ENCODE measurements around the gene HIVEP3. TPM values are rescaled to one million over a fixed set of nuclear protein-coding genes. Genes with fewer than 3 reads are reported as not detected.
A peak's percentile ranks its signal among the peaks of the same experiment; 100 is the strongest.

HIVEP3 gene
- total RNA-seq, 1 donor from 2014 or later: 2.0 TPM

DNA sequence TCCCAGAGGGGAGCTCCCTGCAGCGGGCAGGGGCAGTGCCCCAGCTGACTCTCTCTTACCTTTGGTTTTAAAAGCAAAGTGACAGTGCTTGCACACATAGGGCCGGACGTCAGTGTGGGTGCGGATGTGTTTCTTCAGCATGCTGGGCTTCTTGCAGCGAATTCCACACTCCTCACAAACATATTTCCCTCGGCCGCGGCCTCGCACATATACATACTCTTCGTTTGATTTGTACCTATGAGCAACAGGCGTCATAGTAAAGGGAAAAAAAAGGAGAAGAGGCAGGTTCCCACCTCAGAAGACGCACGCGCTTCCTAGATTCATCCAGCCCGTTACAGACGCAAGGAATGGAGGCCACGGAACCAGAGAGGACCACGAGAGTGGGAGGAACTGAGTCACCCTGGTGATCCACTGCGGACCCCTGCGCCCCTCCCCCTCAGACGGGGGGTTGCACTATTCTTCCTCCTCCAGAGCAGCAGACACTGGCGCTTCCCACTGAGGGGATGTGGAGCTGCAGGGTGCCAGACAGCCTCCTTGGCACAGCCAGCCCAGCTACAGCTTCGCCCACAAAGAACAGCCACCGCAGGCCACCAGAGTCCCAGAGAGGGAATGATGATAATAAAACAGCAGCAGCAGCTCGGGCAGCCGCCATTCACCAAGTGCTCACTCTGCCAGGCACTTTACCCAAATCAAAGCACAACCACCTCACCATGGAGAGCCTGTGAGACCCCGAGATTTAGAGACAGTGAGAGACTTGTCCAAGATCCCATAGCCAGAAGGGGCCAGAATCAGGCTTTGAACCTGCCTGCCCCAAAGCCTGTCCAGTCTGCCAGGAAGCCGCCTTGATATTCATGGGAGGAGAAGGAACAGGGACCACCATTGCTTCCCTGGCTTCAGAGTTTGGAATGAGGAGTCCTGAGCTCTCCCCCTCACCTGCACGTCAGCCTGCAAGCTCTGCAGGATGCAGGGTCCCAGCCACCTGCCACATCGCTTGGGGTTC is 393.7 kb downstream of the HIVEP3 start:
- no peak for DNase-seq (ENCODE audit: low read depth)

DNA sequence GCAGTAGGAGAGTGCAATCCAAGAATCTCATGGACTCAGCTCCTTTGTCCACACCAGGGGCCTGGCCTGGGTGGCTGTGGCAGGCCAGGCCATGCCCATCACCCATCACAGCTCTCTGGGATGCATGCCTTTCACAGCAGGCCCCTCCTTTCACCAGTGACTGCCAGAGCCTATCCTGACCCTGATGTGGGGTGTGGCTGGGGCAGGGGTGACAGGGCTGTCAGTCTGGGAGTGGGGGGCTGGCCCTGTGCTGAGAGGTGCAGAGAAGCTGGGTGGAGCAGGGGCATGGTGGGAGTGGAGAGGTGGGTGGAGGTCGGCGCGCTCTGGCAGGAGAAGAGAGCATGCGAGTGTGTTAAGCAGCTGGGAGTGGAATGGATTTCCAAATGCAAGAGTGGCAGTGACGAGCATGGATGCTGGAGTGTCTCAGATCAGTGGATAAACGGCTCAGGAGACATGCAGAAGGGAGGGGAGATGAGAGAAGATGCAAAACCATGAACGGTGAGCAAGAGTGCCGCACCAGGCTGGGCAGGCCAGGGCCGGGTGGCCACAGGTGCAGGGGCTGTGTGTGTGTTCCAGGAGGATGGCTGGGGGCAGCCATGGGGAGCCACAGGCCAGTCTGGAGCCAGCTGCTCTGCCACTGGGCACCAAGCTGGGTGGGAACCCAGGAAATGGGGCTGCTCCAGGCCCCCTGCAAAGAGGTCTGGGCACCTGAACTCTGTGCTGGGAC is 394.6 kb downstream of the HIVEP3 start:
- DNase-seq (ENCODE audit: low read depth): no peak

DNA sequence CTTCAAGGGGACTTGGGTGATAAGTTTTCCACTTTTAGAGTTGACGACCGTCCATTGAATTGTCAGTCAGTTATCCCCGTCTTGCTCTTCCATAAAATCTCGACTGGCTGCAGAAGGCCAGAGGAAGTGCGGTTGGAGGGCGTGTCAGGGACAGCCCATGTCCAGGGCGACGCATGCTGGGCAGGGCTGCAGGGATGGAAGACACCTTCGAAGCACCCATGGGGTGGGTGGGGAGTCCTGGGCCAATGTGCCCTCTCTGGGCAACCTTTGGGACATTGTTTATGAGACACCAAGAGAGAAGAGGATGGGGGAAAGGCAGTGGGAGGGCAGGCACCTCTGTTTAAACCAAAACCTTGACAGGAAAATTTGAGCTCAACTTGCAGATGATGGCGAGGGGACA is 395.7 kb downstream of the HIVEP3 start:
- no peak for DNase-seq (ENCODE audit: low read depth)

DNA sequence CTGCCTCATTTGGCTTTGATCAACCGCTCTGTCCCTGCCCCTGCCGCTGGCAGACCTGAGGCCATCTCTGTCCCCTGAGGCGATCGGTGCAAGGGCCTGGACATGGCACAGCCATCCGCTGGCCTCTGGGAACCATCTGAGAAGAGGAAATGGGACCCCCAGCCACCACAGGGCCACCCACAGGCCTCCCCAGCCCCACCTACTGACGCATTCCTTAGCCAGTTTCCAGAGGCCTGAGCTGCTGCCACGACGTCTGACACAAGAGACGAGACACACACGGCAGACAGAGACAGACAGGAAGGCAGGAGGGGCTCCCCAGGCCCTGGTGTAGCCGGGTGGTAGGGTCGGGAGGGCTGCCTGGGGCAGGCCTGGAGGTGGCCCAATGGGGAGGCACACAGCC is 397.0 kb downstream of the HIVEP3 start:
- DNase-seq (ENCODE audit: low read depth): no peak

DNA sequence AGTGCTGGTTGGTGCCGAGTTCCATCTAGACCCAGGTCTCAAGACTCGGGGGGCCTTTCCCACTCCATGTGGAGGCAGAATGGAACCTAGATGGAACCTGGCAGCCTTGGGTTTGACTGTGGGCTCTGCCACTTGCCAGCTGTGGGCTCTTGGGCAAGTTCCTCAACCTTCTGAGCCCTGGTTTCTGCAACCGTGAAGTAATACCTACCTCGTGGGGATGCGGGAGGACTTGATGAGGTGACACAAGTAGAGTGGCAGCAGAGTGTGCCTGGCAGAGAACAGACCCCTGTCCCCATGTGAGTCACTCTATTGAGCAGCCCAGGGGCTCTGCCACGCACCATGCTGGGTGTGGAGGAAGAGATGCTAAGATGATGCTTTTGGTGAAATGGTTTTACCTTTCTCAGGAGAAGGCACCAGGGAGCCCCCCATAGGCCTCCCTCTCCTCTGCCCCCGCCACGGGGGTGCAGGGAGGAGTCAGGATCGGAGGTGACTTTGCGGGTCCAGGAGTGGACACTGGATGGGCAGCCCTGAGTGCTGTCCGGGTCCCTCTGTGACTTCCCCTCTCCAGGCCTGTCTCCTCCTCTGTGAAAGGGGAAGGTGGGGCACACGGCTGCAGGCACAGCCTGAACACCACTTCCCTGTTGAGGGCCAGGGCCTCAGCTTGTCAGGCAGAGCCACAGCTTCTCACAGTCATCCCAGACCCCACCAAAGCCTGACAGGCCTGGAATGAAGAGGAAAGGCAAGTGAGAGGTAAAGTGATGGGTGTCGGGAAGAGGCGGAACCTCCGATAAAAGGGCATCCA is 397.6 kb downstream of the HIVEP3 start:
- DNase-seq (ENCODE audit: low read depth): no peak

DNA sequence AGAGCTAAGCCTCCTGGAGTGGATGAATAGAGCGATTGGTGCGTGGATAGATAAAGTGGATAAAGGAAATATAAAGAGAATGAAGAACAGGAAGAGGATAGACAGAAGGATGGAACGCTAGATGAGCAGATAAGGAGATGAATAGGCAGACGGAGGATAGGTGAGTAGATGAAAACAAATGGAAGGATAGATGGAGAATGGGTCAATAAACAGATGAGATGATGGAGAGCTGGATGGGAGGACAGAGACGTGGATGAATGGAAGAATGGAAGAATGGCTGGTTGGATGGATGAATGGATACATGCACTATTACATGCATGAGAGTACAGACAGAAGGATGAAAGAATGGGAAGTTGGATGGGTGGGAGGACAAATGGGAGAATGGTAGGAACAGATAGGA is 399.1 kb downstream of the HIVEP3 start:
- no peak for DNase-seq (ENCODE audit: low read depth)

DNA sequence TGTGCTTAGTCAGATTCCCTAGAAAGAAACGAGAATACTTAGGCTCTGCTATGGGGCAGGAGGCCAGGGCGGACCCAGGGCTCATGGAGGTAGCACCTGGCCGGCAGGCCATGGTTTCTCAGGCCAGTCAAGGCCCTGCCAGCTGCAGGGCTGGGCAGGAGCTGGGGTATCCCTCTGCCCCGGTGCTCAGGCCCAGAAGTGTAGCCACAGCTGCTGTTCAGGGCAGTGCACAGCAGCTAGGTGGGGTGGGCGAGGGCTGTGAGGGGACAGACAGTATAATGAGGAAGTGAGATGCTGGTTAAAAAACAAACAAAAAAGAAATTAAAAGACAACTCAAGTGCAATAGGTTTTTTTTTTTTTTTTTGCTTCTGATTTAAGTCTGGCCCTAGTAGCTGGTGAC is 400.3 kb downstream of the HIVEP3 start:
- no peak for DNase-seq (ENCODE audit: low read depth)

DNA sequence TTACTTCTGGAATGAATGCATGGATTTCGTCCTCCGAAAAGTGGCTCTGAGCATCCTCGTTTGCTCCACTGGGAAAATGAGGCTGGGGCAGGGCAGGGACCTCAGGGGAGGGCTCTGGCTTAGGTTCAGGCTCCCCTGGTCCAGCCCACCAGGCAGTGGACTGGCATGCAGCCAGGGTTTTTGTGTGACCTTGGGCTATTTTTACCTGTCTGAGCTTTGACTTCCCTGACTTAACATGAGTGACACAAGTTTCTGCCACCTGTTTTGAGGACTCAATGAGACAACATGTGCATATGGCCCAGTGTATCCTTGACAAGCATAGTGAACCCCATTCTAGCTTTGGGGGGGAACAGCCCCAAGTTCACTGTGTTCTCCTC is 401.7 kb downstream of the HIVEP3 start:
- DNase-seq (ENCODE audit: low read depth): peak; percentile 85

DNA sequence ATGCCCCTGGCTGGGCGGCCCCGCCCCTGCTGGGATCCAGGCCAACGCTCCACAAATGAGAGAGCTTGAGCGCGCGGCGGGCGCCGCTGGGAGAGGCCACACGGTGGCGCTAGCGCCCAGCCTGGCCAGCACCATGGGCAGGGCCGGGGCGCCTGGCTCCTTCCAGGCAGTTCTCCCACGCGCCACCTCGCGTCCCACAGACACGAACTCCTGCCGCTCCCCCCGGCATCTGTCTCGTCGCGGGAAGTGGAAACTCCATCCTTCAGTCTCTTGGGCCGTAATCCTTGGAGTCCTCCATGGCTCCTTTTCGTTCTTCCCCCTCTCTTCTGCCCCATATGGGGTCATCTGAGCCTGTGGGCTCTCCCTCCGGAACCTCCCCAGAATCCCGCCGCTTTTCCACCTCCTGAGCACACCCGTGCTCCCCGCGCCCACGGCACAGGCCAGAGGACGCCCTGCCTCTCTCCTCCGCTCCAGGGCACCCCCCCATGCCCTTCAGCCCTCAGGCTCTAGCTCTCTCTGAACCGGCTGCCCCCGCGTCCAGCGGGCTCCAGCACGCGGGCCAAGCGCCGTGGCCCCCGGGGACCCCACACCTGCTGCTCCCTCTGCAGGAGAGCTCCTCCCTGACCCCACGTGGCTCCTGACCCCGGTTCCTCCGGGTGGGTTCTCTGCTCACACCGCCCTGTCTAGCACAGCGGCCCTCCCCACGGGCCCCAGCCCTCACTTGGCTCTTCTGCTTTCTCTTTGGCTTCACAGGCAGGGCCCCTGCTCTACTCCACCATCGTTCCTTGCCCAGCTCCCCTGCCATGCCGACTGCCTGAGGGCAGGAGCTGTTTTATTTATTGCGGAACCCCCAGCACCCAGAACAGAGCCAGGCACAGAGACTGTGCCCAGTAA is 402.3 kb downstream of the HIVEP3 start:
- DNase-seq (ENCODE audit: low read depth): peak; percentile 89

DNA sequence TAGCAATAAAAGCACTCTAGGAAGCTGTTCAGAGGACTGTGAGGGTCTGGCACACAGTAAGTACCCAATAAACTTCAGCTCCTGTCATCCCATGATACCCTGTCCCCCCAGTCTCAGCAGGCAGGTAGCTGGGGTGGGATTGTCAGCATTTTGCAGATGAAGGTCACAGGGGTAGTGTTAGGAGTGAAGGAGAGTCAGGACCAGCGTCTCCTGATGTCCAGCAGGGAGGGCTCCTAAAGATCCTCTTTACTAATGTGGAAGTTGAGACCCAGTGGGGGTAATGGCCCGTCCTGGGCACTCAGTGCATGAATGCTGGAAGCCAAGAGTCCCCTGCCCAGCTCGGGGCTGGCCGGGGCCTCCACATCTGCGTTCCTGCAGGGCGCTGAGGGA is 402.9 kb downstream of the HIVEP3 start:
- DNase-seq (ENCODE audit: low read depth): no peak

DNA sequence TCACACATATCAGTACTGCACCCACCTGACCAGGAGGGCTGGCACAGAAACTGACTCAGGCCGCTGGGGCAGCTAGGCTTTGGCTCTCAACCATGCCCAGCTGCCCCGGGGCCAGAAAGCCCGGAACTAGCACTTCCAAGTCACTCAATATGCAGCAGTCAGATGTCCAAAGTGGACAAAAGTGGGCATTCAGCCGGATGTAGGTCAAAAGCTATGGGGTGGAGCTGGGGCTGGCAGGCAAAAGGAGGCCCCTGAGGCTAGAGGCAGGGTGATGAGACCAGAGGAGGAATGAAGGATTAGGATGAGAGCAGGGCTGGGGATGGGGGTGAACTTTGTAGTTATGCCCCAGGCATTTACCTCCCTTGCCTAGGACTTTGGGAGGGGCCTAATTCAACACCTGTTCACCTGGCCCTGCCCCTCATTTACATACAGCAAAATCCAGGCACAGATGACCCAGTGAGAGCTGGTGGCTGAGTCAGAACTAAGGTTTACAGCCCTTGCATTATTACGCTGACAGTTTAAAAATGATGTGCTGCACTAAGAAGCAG is 403.5 kb downstream of the HIVEP3 start:
- DNase-seq (ENCODE audit: low read depth): no peak

DNA sequence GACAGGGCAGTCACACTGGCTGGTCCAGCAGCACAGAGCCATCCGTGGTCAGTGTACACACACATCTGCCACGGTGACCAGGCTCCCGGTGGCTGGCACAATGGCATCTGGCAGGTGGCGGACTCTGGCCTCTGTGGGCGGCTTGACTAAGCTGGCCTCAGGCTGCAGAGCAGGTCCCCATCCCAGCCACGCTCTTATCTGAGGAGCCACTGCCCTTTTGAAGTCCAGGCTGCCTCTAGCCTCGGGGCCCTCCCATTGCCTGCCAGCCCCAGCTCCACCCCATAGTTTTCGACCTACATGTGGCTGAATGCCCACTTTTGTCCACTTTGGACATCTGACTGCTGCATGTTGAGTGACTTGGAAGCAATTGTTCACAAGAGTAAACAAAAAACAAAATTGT is 404.3 kb downstream of the HIVEP3 start:
- peak; percentile 88 for DNase-seq (ENCODE audit: low read depth)

DNA sequence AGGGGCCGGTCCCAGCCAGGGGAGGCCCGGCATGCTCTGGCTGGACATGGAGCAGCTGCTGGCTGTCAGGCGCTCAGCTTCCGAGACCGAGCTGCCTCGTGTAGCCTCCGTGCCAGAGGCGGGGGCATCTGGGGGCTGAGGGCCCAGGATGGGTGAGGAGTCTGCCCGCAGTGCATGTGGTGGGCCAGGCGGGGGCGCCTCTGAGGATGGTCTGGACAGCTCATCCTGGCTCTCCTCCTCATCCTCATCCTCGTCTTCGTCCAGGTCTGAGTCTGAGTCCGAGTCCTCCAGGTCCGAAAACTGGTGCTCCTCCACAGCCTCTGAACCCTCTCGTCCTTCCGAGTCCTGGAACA is 405.4 kb downstream of the HIVEP3 start:
- DNase-seq (ENCODE audit: low read depth): no peak

DNA sequence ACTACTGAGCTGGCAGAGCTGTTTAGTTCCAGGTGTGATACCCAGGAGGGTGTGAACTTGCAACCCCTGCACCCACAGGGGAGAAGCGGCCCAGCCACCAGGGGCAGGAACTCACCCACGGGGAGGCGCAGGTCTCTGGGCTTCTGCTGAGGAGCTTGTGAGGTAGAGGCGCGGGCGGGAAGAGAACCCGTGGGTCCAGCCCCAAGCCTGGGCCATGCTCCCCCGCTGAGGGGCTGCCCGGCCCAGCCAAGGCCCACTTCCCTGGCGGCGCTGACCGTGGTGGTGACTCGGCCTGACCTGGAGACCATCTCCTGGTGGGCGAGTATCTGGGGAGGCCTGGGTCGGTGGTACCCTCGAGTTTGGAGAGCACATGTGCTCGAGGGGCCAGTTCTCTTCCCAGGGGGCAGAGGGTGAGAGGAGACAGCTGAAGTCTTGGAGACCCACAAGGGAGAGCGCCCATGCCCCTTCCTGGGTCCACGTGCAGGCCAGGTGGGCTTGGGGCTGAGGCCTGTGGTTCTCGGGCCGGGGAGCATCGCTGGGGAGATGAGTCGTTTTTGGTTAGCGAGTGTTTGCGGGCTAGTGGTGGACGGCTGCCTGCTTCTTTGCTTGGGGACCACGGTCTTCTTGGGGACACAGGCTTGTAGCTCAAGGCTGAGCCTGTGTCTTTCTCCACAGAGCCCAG is 405.9 kb downstream of the HIVEP3 start:
- DNase-seq (ENCODE audit: low read depth): no peak

DNA sequence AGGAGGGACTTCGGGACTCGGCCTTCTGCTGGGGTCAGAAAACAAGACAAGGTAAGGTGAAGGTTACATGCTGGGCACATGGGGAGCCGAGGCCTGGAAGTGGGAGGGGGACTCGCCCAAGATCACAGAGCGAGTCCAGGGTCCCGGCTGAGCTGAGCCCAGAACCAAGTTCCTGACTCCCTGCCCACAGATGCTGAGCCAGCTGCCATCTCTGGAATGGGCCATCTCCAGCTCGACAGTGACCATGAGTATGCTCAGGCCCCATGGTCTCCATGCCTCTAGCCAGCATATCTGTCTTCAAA is 407.5 kb downstream of the HIVEP3 start:
- DNase-seq (ENCODE audit: low read depth): no peak

DNA sequence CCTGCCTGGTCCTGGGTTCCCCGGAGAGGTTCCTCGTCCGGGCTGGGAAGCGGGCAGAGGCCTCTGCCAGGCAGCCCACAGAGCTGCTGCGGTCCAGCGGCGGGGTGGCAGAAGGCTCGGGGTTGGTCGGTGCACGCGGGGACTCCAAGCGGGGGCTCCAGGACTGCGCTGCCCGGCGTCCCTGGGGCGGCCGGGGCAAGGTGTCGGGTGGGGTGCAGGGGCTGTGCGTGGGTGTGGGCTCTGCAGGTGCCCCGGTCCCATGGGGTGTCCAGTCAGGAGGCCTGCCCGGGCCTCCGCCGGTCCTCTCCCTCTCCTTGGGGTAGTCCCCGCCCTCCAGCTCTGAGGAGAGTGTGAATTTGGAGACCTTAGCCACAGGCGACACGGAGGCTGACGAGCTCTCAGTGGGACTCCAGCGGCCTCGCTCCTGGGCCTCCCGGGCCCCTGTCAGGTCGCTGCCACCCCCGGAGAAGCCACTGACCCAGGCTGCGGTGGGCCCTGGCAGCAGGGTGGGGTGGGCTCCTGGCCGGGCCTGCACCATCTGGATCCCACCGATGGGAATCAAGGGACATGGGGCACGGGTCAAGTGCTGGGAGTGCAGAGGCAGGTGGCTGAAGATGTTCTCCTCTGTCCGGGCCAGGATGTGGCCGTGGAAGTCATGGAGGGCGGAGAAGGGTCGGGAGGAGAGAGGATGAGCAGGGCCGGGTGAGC is 408.0 kb downstream of the HIVEP3 start:
- no peak for DNase-seq (ENCODE audit: low read depth)

DNA sequence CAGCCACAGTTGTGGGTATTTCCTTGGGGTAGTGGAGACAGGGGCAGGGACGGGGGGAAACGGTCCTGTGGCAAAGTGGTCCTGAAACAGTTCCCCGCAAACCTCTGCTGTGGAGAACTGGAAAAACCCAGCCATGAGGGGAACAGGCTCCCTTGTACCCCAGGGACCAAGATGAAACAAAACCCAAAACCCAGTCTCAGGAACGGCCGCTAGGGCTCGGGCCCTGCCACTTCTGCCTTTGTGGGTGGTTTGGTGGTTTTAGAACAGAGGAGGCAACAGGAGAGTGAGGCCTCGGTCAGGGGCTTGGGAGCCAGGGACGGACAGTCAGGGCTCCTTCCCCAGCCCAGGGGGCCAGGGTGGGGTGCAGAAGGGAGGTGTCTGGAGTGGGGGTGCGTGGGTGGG is 409.5 kb downstream of the HIVEP3 start:
- DNase-seq (ENCODE audit: low read depth): no peak

DNA sequence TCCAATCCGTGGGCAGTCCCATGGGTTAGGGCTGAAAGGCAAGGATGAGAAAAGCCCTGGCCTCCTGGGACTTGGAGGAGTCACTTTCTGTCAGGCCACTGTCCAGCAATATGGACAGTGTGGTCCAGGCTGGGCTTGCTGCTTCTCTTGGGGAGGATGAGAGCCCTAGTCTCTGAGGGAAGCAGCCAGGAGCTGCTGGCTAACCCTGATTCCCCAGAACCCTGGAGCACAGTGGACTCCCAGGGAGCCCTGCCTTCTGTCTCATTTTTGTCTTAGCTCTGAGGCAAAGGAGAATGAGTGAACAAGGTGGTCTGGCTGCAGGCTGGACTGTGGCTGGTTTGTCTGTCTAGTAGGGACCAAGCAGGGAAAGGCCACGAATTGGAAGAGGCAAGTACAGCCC is 410.4 kb downstream of the HIVEP3 start:
- DNase-seq (ENCODE audit: low read depth): peak; percentile 47

DNA sequence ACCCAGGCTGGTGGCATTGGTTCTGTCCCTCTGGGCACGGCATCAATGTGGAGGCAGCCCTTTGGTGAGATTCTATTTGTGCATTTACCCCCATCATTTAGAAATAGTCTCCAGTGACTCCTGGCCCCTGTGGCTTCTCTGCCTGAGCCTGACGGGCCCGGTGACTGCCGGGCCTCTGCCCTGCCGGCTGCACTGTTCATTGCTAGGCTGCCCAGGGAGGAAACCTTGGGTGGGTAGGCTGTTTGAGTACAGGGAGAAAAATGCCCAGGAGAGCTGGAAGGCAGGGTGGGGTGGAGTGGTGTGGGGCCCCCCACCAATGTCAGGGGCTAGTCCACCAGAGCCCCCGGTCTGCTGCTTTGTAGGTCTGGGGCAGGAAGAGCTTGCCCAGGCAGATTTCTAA is 410.9 kb downstream of the HIVEP3 start:
- DNase-seq (ENCODE audit: low read depth): no peak

All from myocyte (in vitro differentiated cells).